Astrocyte (in vitro differentiated cells and primary cell): ENCODE results near the gene STIM1. TPM values are rescaled to one million over a fixed set of nuclear protein-coding genes. Genes with fewer than 3 reads are reported as not detected.

ENCODE experiments used
- DNase-seq: peaks from one replicate; pipeline ENCODE4 v3.0.0-alpha.2; 2010; ENCODE audit warnings: low read depth
- FAIRE-seq: peaks from 2 replicates; lab custom pipeline; 2011; peaks lifted over from hg19 to GRCh38; lab: Jason Lieb, UNC
- H2AFZ ChIP-seq: 2 replicates; pipeline ENCODE4 v1.6.0; 2012; ENCODE audit warnings: low read depth, low read length, inconsistent platforms
- H3K27ac ChIP-seq: 2 replicates; pipeline ENCODE4 v1.5.1; 2011; ENCODE audit warnings: low read depth, low read length, inconsistent platforms
- H3K27me3 ChIP-seq: 2 replicates; pipeline ENCODE4 v1.6.0; 2011; ENCODE audit warnings: low read length, inconsistent platforms; ENCODE audit not compliant: insufficient read depth
- H3K36me3 ChIP-seq: 2 replicates; pipeline ENCODE4 v1.5.1; 2011; ENCODE audit warnings: low read length, inconsistent platforms; ENCODE audit not compliant: insufficient read depth
- H3K4me1 ChIP-seq: 2 replicates; pipeline ENCODE4 v1.5.1; 2011; ENCODE audit warnings: low read length, inconsistent platforms; ENCODE audit not compliant: insufficient read depth
- H3K4me2 ChIP-seq: 2 replicates; pipeline ENCODE4 v1.6.0; 2012; ENCODE audit warnings: low read length, inconsistent platforms
- H3K4me3 ChIP-seq: 2 replicates; pipeline ENCODE4 v1.5.1; 2011; ENCODE audit warnings: low read depth, mild to moderate bottlenecking, low read length, inconsistent platforms; ENCODE audit not compliant: insufficient read depth
- H3K79me2 ChIP-seq: 2 replicates; pipeline ENCODE4 v1.6.0; 2012; ENCODE audit warnings: mild to moderate bottlenecking, low read length, inconsistent platforms; ENCODE audit not compliant: insufficient read depth
- H3K9ac ChIP-seq: 2 replicates; pipeline ENCODE4 v1.6.0; 2012; ENCODE audit warnings: mild to moderate bottlenecking, low read length, inconsistent platforms
- H3K9me3 ChIP-seq: 2 replicates; pipeline ENCODE4 v1.5.1; 2012; ENCODE audit warnings: low read depth, mild to moderate bottlenecking, low read length, inconsistent platforms; ENCODE audit not compliant: insufficient read depth
- H4K20me1 ChIP-seq: 2 replicates; pipeline ENCODE4 v1.6.0; 2012; ENCODE audit warnings: low read length, inconsistent platforms; ENCODE audit not compliant: insufficient read depth
- H3K27ac Mint-ChIP-seq: one replicate; pipeline ENCODE4 v1.8.0; 2021; ENCODE audit warnings: mild to moderate bottlenecking, mixed read lengths; ENCODE audit not compliant: unreplicated experiment
- H3K27me3 Mint-ChIP-seq: one replicate; pipeline ENCODE4 v1.8.0; 2021; ENCODE audit warnings: low read depth, mixed read lengths; ENCODE audit not compliant: unreplicated experiment
- H3K36me3 Mint-ChIP-seq: one replicate; pipeline ENCODE4 v1.8.0; 2021; ENCODE audit warnings: low read depth, mixed read lengths; ENCODE audit not compliant: unreplicated experiment
- H3K4me1 Mint-ChIP-seq: one replicate; pipeline ENCODE4 v1.8.0; 2021; ENCODE audit warnings: low read depth, mixed read lengths; ENCODE audit not compliant: unreplicated experiment
- H3K4me3 Mint-ChIP-seq: one replicate; pipeline ENCODE4 v1.8.0; 2021; ENCODE audit warnings: mild to moderate bottlenecking, moderate library complexity, mixed read lengths; ENCODE audit not compliant: unreplicated experiment
- H3K9me3 Mint-ChIP-seq: one replicate; pipeline ENCODE4 v1.8.0; 2021; ENCODE audit warnings: mild to moderate bottlenecking, mixed read lengths; ENCODE audit not compliant: unreplicated experiment
- EZH2 ChIP-seq: IDR thresholded peaks from 2 replicates; pipeline ENCODE4 v1.6.1; 2012; ENCODE audit warnings: mild to moderate bottlenecking, low read length, inconsistent platforms; ENCODE audit not compliant: insufficient read depth
- total RNA-seq: library from RNA; stranded (reverse); gene quantifications from 2 replicates; pipeline ENCODE4 v1.2.1, GENCODE V29; 2021
- TF ChIP-seq, protein P1 (sequence below): IDR thresholded peaks from 2 replicates; pipeline ENCODE4 v1.5.1; 2011; ENCODE audit warnings: low read depth, mild to moderate bottlenecking, inconsistent platforms, low read length, moderate library complexity; ENCODE audit not compliant: insufficient read depth

Gene STIM1
- total RNA-seq, 1 donor from 2014 or later: 42.9 TPM

DNA sequence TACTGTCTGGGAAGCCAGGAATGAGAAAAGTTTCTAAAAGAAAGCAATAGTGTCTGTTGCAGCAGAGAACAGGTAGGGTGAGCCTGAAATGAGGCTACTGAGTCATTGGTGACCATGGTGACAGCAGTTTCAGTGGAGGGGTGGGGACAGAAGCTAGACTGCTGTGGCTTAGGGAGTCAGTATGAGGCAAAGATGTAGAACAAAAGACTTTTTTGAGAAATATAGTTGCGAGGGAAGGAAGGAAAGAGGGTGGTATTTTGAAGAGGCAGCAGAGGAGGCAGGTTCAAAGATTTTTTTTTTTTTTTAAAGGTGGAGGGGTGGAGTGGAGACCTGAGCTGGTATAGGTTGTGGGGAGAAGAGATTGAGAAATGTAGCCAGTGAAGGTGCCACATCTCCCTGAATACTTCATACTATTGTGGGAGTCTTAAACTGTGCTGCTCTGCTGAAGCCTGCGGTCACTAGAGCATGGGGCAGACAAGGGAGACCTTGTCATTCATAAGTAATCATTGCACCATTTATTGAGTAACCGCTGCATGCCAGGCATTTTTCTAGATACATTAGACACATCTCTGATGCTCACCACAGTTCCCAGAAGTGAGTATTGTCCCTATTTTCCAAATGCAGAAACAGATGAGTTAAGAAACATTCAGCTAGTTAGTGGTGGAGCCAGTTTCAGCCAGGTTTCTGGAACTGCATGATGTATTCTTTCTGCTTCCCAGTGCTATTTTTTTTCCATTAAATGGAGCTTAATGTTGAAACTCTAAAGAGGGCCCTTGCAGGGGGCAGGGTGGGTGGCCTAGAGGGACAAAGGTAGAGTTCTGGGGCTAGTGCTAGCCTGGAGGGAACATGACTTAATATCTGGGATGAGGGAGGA, 49.9 kb downstream of the STIM1 start:
- Histone ChIP-seq H3K9me3 (no peaks in the 10 kb centered on the region), H4K20me1 (peaks cover 40% of the 10 kb centered on the region), H3K4me1 (peaks cover 7% of the 10 kb centered on the region), H3K27ac (no peak overlapping the region), H3K36me3 (no peaks in the 10 kb centered on the region), H2AFZ (no peak overlapping the region), H3K9ac (no peak overlapping the region), H3K79me2 (no peaks in the 10 kb centered on the region), H3K4me3 (no peak overlapping the region), H3K27me3 (no peaks in the 10 kb centered on the region), H3K4me2 (peak overlapping the region; percentile 36)
- FAIRE-seq: no peak
- TF ChIP-seq EZH2: no peak
- TF ChIP-seq, protein P1, sequence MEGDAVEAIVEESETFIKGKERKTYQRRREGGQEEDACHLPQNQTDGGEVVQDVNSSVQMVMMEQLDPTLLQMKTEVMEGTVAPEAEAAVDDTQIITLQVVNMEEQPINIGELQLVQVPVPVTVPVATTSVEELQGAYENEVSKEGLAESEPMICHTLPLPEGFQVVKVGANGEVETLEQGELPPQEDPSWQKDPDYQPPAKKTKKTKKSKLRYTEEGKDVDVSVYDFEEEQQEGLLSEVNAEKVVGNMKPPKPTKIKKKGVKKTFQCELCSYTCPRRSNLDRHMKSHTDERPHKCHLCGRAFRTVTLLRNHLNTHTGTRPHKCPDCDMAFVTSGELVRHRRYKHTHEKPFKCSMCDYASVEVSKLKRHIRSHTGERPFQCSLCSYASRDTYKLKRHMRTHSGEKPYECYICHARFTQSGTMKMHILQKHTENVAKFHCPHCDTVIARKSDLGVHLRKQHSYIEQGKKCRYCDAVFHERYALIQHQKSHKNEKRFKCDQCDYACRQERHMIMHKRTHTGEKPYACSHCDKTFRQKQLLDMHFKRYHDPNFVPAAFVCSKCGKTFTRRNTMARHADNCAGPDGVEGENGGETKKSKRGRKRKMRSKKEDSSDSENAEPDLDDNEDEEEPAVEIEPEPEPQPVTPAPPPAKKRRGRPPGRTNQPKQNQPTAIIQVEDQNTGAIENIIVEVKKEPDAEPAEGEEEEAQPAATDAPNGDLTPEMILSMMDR: no peak
- peak; percentile 79 for DNase-seq
- Mint-ChIP-seq H3K4me1 (peaks cover 21% of the 10 kb centered on the region), H3K4me3 (peak overlapping the region; percentile 4), H3K27ac (peak overlapping the region; percentile 91), H3K36me3 (no peaks in the 10 kb centered on the region), H3K9me3 (no peaks in the 10 kb centered on the region), H3K27me3 (no peaks in the 10 kb centered on the region)

DNA sequence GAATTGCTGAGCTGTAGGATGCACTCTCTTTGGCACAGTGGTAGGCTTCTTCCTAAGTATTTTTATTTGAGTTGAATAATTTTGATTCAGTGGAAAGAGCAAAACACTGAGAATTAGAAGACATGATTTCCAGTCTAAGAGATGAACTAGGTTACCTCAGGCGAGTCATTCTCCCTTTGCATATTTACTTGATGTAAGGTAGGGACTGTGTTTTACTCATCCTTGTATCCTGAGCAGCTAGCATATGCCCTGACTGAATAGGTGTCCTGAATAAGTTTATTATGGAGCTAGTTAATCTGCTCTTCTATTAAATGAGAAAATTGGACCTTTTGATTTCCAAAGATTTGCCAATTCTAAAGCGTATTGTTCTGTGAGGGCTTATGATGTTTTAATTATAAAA, 50.7 kb downstream of the STIM1 start:
- Mint-ChIP-seq H3K27me3 (no peaks in the 10 kb centered on the region), H3K9me3 (no peaks in the 10 kb centered on the region), H3K4me1 (peaks cover 21% of the 10 kb centered on the region), H3K4me3 (no peak overlapping the region), H3K36me3 (no peaks in the 10 kb centered on the region), H3K27ac (peak overlapping the region; percentile 91)
- H3K9me3 ChIP-seq: no peaks in the 10 kb centered on the region
- no peak overlapping the region for H3K9ac ChIP-seq
- no peak overlapping the region for H3K4me3 ChIP-seq
- H3K4me2 ChIP-seq: no peak overlapping the region
- FAIRE-seq: no peak
- H4K20me1 ChIP-seq: peaks cover 40% of the 10 kb centered on the region
- H3K27ac ChIP-seq: no peak overlapping the region
- no peaks in the 10 kb centered on the region for H3K79me2 ChIP-seq
- TF ChIP-seq, protein P1: no peak
- H3K27me3 ChIP-seq: no peaks in the 10 kb centered on the region
- H3K36me3 ChIP-seq: no peaks in the 10 kb centered on the region
- no peak for DNase-seq
- H2AFZ ChIP-seq: no peak overlapping the region
- peaks cover 7% of the 10 kb centered on the region for H3K4me1 ChIP-seq

DNA sequence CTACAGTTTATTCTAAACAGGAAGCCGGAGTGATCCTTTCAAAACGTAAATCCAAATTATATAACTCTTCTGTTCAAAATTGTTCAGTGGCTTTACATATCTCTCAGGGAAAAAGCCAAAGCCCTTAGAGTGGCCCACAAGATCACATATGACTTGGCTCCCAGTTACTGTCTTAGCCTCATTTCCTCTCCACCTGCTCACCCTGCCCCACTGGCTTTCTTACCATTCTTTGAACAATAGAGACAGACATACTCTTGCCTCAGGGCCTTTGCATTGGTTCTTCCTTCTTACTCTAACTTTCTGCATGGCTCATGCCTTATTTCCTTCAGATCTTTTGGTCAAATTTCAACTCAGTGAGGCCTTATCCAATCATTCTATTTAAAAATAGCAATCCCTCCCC, 52.1 kb downstream of the STIM1 start:
- no peak for FAIRE-seq
- no peak for TF ChIP-seq EZH2

More for the DNA sequence above, 52.1 kb downstream of the STIM1 start:
- Histone ChIP-seq H3K9me3 (no peaks in the 10 kb centered on the region), H3K4me2 (no peak overlapping the region), H3K9ac (no peak overlapping the region), H3K27me3 (no peaks in the 10 kb centered on the region), H3K36me3 (no peaks in the 10 kb centered on the region), H3K4me3 (no peak overlapping the region), H3K4me1 (peaks cover 7% of the 10 kb centered on the region), H3K27ac (no peak overlapping the region), H2AFZ (no peak overlapping the region), H3K79me2 (no peaks in the 10 kb centered on the region), H4K20me1 (peaks cover 40% of the 10 kb centered on the region)
- DNase-seq: no peak
- Mint-ChIP-seq H3K4me1 (peaks cover 21% of the 10 kb centered on the region), H3K36me3 (no peaks in the 10 kb centered on the region), H3K27ac (no peak overlapping the region), H3K4me3 (no peak overlapping the region), H3K27me3 (no peaks in the 10 kb centered on the region), H3K9me3 (no peaks in the 10 kb centered on the region)
